OCI-LY1 (cell line): ENCODE measurements around the gene ZNF138.

Source experiments
- H2AFZ ChIP-seq: fragments of 200-600 bp; sonication (generic), shearing (Covaris generic); 2 replicates; pipeline ENCODE4 v1.6.0; 2014; ENCODE audit warnings: antibody characterized with exemption, mild to moderate bottlenecking, low read length
- H3F3A ChIP-seq: fragments of 200-600 bp; sonication (generic), shearing (Covaris generic); 2 replicates; pipeline ENCODE4 v1.6.0; 2014; ENCODE audit warnings: mild to moderate bottlenecking, antibody characterized with exemption, low read length, moderate library complexity; ENCODE audit not compliant: insufficient read depth
- H3K27ac ChIP-seq: fragments of 200-600 bp; sonication (generic); 2 replicates; pipeline ENCODE4 v1.5.1; 2014; ENCODE audit warnings: low read length, mixed run types, mild to moderate bottlenecking, low read depth; ENCODE audit not compliant: poor library complexity, severe bottlenecking
- H3K27me3 ChIP-seq: fragments of 200-600 bp; sonication (generic); 2 replicates; pipeline ENCODE4 v1.6.0; 2014; ENCODE audit warnings: antibody characterized with exemption, mild to moderate bottlenecking, low read length, moderate library complexity; ENCODE audit not compliant: insufficient read depth
- H3K36me3 ChIP-seq: fragments of 200-600 bp; sonication (generic); 2 replicates; pipeline ENCODE4 v1.6.1; 2014; ENCODE audit warnings: mild to moderate bottlenecking, antibody characterized with exemption, low read length, moderate library complexity, mixed read lengths; ENCODE audit not compliant: insufficient read depth
- H3K4me1 ChIP-seq: fragments of 200-600 bp; sonication (generic); 2 replicates; pipeline ENCODE4 v1.5.1; 2014; ENCODE audit warnings: mild to moderate bottlenecking, low read length, moderate library complexity; ENCODE audit not compliant: insufficient read depth, severe bottlenecking
- H3K4me2 ChIP-seq: fragments of 200-600 bp; sonication (generic), shearing (Covaris generic); 2 replicates; pipeline ENCODE4 v1.6.1; 2014; ENCODE audit warnings: low read length
- H3K4me3 ChIP-seq: fragments of 200-600 bp; sonication (generic); 2 replicates; pipeline ENCODE4 v1.5.1; 2014; ENCODE audit warnings: low read length, low read depth, mild to moderate bottlenecking, mixed read lengths; ENCODE audit not compliant: poor library complexity, severe bottlenecking
- H3K79me2 ChIP-seq: fragments of 200-600 bp; shearing (Covaris generic); 2 replicates; pipeline ENCODE4 v1.6.1; 2016; ENCODE audit warnings: mixed run types, low read length, mixed read lengths; ENCODE audit not compliant: insufficient read depth
- H3K9ac ChIP-seq: fragments of 200-600 bp; sonication (generic), shearing (Covaris generic); 2 replicates; pipeline ENCODE4 v1.6.1; 2014; ENCODE audit warnings: mild to moderate bottlenecking, low read length, mixed read lengths
- H3K9me2 ChIP-seq: fragments of 200-600 bp; sonication (generic), shearing (Covaris generic); 2 replicates; pipeline ENCODE4 v1.6.1; 2014; ENCODE audit warnings: low read depth, mild to moderate bottlenecking, low read length, mixed read lengths
- H3K9me3 ChIP-seq: fragments of 200-600 bp; shearing (Covaris generic); 2 replicates; pipeline ENCODE4 v1.6.1; 2014; ENCODE audit warnings: low read length, mixed read lengths
- H4K20me1 ChIP-seq: fragments of 200-600 bp; sonication (generic), shearing (Covaris generic); 2 replicates; pipeline ENCODE4 v1.6.0; 2016; ENCODE audit warnings: mild to moderate bottlenecking, low read length; ENCODE audit not compliant: insufficient read depth
- CTCF ChIP-seq: fragments of 200-600 bp; sonication (generic), shearing (Covaris generic); IDR thresholded peaks from 2 replicates; pipeline ENCODE4 v1.5.1; 2017; ENCODE audit warnings: mild to moderate bottlenecking, antibody characterized with exemption, low read length, moderate library complexity, mixed read lengths
- EZH2 ChIP-seq: fragments of 200-600 bp; sonication (generic), shearing (Covaris generic); IDR thresholded peaks from 2 replicates; pipeline ENCODE4 v1.8.0; 2017; ENCODE audit warnings: borderline replicate concordance, mixed run types, mild to moderate bottlenecking, antibody characterized with exemption, low read length, moderate library complexity, mixed read lengths

The ZNF138 gene

GRCh38 chr7:64879086-64879730, 85.0 kb downstream of the ZNF138 start:
- Histone ChIP-seq H2AFZ (no peak overlapping the region), H3K4me2 (no peak overlapping the region), H3K9ac (no peak overlapping the region), H3K27ac (no peak overlapping the region), H3F3A (no peaks in the 10 kb centered on the region), H3K9me2 (no peaks in the 10 kb centered on the region), H3K27me3 (peaks cover 10% of the 10 kb centered on the region), H3K9me3 (no peaks in the 10 kb centered on the region), H4K20me1 (no peaks in the 10 kb centered on the region), H3K4me1 (peaks cover 10% of the 10 kb centered on the region), H3K79me2 (no peaks in the 10 kb centered on the region), H3K4me3 (no peak overlapping the region), H3K36me3 (no peaks in the 10 kb centered on the region; the same call in 1 of the 2 replicates)
- TF ChIP-seq CTCF: no peak
- TF ChIP-seq EZH2: no peak

GRCh38 chr7:64879800-64880199, 85.6 kb downstream of the ZNF138 start:
- Histone ChIP-seq H4K20me1 (no peaks in the 10 kb centered on the region), H3F3A (no peaks in the 10 kb centered on the region), H3K9me2 (no peaks in the 10 kb centered on the region), H3K36me3 (no peaks in the 10 kb centered on the region; the same call in 1 of the 2 replicates), H3K4me2 (no peak overlapping the region), H2AFZ (no peak overlapping the region), H3K27ac (no peak overlapping the region), H3K9ac (no peak overlapping the region), H3K4me1 (peaks cover 10% of the 10 kb centered on the region), H3K79me2 (no peaks in the 10 kb centered on the region), H3K27me3 (peaks cover 10% of the 10 kb centered on the region), H3K4me3 (no peak overlapping the region), H3K9me3 (no peaks in the 10 kb centered on the region)
- TF ChIP-seq EZH2: no peak
- TF ChIP-seq CTCF: no peak

- no peak for TF ChIP-seq CTCF
- no peak for TF ChIP-seq EZH2
- Histone ChIP-seq H3K9me3 (no peaks in the 10 kb centered on the region), H3K4me2 (no peak overlapping the region)
These were observed 86.4 kb downstream of the ZNF138 start for GRCh38 chr7:64880322-64881297.

More at GRCh38 chr7:64880322-64881297, 86.4 kb downstream of the ZNF138 start:
- H3F3A ChIP-seq: no peaks in the 10 kb centered on the region
- H3K79me2 ChIP-seq: no peaks in the 10 kb centered on the region
- no peaks in the 10 kb centered on the region; the same call in 1 of the 2 replicates for H3K36me3 ChIP-seq
- H4K20me1 ChIP-seq: no peaks in the 10 kb centered on the region
- H3K4me1 ChIP-seq: peaks cover 10% of the 10 kb centered on the region
- no peaks in the 10 kb centered on the region for H3K9me2 ChIP-seq
- no peak overlapping the region for H2AFZ ChIP-seq
- H3K9ac ChIP-seq: no peak overlapping the region
- peaks cover 10% of the 10 kb centered on the region for H3K27me3 ChIP-seq
- no peak overlapping the region for H3K4me3 ChIP-seq
- H3K27ac ChIP-seq: no peak overlapping the region
